B cell (primary cell): ENCODE data around the gene PARVG. TPM values are rescaled to one million over a fixed set of nuclear protein-coding genes. Genes with fewer than 3 reads are reported as not detected.
"Not testable (repeated sequence)": the region's sequence is repeated elsewhere in the genome, so short reads cannot be mapped to it uniquely, and the experiment has no call there.

Experiments
- ATAC-seq: fragments of 200-7000 bp; cut with Tn5 transposase; one replicate; pipeline ENCODE4 v1.10.0; 2021; ENCODE audit warnings: low read depth, mild to moderate bottlenecking, moderate number of reproducible peaks, moderate library complexity
- CTCF ChIA-PET: fragments of 350-600 bp; sonication (Branson Sonifier 250); formaldehyde crosslinking; loops from one replicate; lab custom pipeline; 2021; ENCODE audit warnings: antibody characterized with exemption, inconsistent platforms; lab: Charles Lee
- POLR2A ChIA-PET: fragments of 350-600 bp; sonication (Branson Sonifier 250); formaldehyde crosslinking; loops from one replicate; lab custom pipeline; 2021; ENCODE audit warnings: antibody characterized with exemption; lab: Charles Lee
- DNase-seq: peaks from one replicate; pipeline ENCODE4 v3.0.0; 2013
- H2AFZ ChIP-seq: 2 replicates; pipeline ENCODE4 v1.6.1; 2012; ENCODE audit warnings: mild to moderate bottlenecking, low read depth, low read length; ENCODE audit not compliant: insufficient read depth, poor library complexity, severe bottlenecking
- H3K27ac ChIP-seq, 2 donors: 1 replicate in 1 of 2; 2 replicates in 1 of 2; pipeline ENCODE4 v1.5.1; 2012 to 2013; ENCODE audit warnings: low read length in 2 of 2, mild to moderate bottlenecking in 2 of 2, moderate library complexity in 1 of 2
- H3K27me3 ChIP-seq, 4 experiments: fragments of 200-600 bp in 1 of 4; sonication (generic) in 1 of 4; replicated peaks in 1 of 4; 1 replicate in 2 of 4; 2 replicates in 2 of 4; pipeline versions ENCODE4 v1.6.1 to v1.7.0; 2013 to 2016; ENCODE audit warnings: low read length in 3 of 4, mild to moderate bottlenecking in 2 of 4, mixed read lengths in 1 of 4, moderate library complexity in 1 of 4; ENCODE audit not compliant: insufficient read depth in 4 of 4, control insufficient read depth in 3 of 4; ENCODE audit errors: control extremely low read depth in 1 of 4
- H3K36me3 ChIP-seq, 2 experiments: replicated peaks in 1 of 2; 1 replicate in 1 of 2; 2 replicates in 1 of 2; pipeline versions ENCODE4 v1.6.1 to v1.7.1; 2013; ENCODE audit warnings: low read length in 1 of 2; ENCODE audit not compliant: insufficient read depth in 2 of 2, control insufficient read depth in 1 of 2; ENCODE audit errors: control extremely low read depth in 1 of 2, extremely low read depth in 1 of 2
- H3K4me1 ChIP-seq, 2 donors: fragments of 200-600 bp in 1 of 2; sonication (generic) in 1 of 2; 1 replicate in 1 of 2; 2 replicates in 1 of 2; pipeline versions ENCODE4 v1.5.1 to v1.6.1; 2013 to 2017; ENCODE audit warnings: low read length in 2 of 2; ENCODE audit not compliant: control insufficient read depth in 2 of 2, insufficient read depth in 2 of 2
- H3K4me2 ChIP-seq: replicated peaks from 2 replicates; pipeline ENCODE3; 2012; ENCODE audit warnings: mild to moderate bottlenecking, low read depth, low read length; ENCODE audit not compliant: poor library complexity, severe bottlenecking
- H3K4me3 ChIP-seq, 5 experiments: fragments of 200-600 bp in 1 of 5; sonication (generic) in 1 of 5; 1 replicate in 3 of 5; 2 replicates in 2 of 5; pipeline versions ENCODE4 v1.5.1 to v1.7.0; 2011 to 2016; ENCODE audit warnings: low read length in 4 of 5, mild to moderate bottlenecking in 4 of 5, low read depth in 2 of 5, control low read depth in 1 of 5, moderate library complexity in 1 of 5; ENCODE audit not compliant: insufficient read depth in 1 of 5; ENCODE audit errors: control extremely low read depth in 1 of 5, extremely low read depth in 1 of 5
- H3K79me2 ChIP-seq: fragments of 200-600 bp; sonication (generic); one replicate; pipeline ENCODE4 v1.6.0; 2016; ENCODE audit warnings: low read length; ENCODE audit not compliant: control insufficient read depth, insufficient read depth
- H3K9ac ChIP-seq: fragments of 200-600 bp; sonication (generic); 2 replicates; pipeline ENCODE4 v1.6.1; 2017; ENCODE audit warnings: mild to moderate bottlenecking, low read length, moderate library complexity
- H3K9me3 ChIP-seq, 3 donors: one replicate each; pipeline versions ENCODE4 v1.6.1 to v1.7.1; 2013; ENCODE audit warnings: low read length in 2 of 3; ENCODE audit not compliant: control insufficient read depth in 2 of 3, insufficient read depth in 1 of 3; ENCODE audit errors: control extremely low read depth in 1 of 3
- H4K20me1 ChIP-seq: 2 replicates; pipeline ENCODE4 v1.6.0; 2012; ENCODE audit warnings: mild to moderate bottlenecking, low read length; ENCODE audit not compliant: insufficient read depth, control insufficient read depth, poor library complexity, severe bottlenecking
- H3K27ac Mint-ChIP-seq: one replicate; pipeline ENCODE4 v1.8.0; 2021; ENCODE audit warnings: mixed read lengths
- H3K27me3 Mint-ChIP-seq: one replicate; pipeline ENCODE4 v1.8.0; 2021; ENCODE audit warnings: mixed read lengths
- H3K4me1 Mint-ChIP-seq: one replicate; pipeline ENCODE4 v1.8.0; 2021; ENCODE audit warnings: mixed read lengths
- H3K4me3 Mint-ChIP-seq: one replicate; pipeline ENCODE4 v1.8.0; 2021; ENCODE audit warnings: mixed read lengths
- H3K9me3 Mint-ChIP-seq: one replicate; pipeline ENCODE4 v1.8.0; 2022; ENCODE audit warnings: mixed read lengths; ENCODE audit not compliant: insufficient read depth
- EZH2 ChIP-seq: IDR thresholded peaks from 2 replicates; pipeline ENCODE4 v1.6.1; 2012; ENCODE audit warnings: borderline replicate concordance, low read depth, mild to moderate bottlenecking, moderate library complexity, low read length; ENCODE audit not compliant: insufficient read depth, poor library complexity, severe bottlenecking
- WGBS: methylation state at CpG from one replicate; pipeline ENCODE4 v1.1.5; 2013; ENCODE audit warnings: missing lambda C conversion rate; ENCODE audit not compliant: insufficient coverage; 5-methylcytosine and 5-hydroxymethylcytosine counted together
- intact Hi-C: fragments of 100-400 bp; cut with micrococcal nuclease; formaldehyde crosslinking; loops from one replicate; pipeline ENCODE4 v1.10.0; 2022
- polyA plus RNA-seq: library from polyadenylated mRNA; depleted of rRNA; stranded (reverse); fragments of >200 nt; gene quantifications from 2 replicates; pipeline ENCODE4 v1.2.3, GENCODE V29; 2012
- total RNA-seq, 2 donors: library from RNA; stranded (reverse); fragments of 120-200 nt in 1 of 2; gene quantifications; 1 replicate in 1 of 2; 2 replicates in 1 of 2; pipeline versions ENCODE4 v1.2.3 to v1.2.4, GENCODE V29; 2013 to 2022

The PARVG gene
- total and polyA plus RNA-seq, 2 donors (not counting 1 experiment from before 2014, with no cell fraction given): 247 to 698 TPM

- no peak overlapping the region for H3K4me3 Mint-ChIP-seq
- no peak overlapping the region for H3K27ac ChIP-seq
- H3K4me3 ChIP-seq: no peak overlapping the region
- no peak for TF ChIP-seq EZH2
- POLR2A ChIA-PET: no interaction called here
- H3K27me3 ChIP-seq: no peaks in the 10 kb centered on the region
- DNase-seq: no peak
- H2AFZ ChIP-seq: no peak overlapping the region
- CTCF ChIA-PET: no interaction called here
- no peak for ATAC-seq
- no peak overlapping the region for H3K27ac Mint-ChIP-seq
- H3K79me2 ChIP-seq: no peaks in the 10 kb centered on the region
- no peaks in the 10 kb centered on the region for H3K4me1 ChIP-seq
- no peaks in the 10 kb centered on the region for H3K9me3 ChIP-seq
- H3K9ac ChIP-seq: no peak overlapping the region
- no peak overlapping the region for H3K4me2 ChIP-seq
- no peaks in the 10 kb centered on the region for H3K4me1 Mint-ChIP-seq
- H3K27me3 Mint-ChIP-seq: peaks cover 20% of the 10 kb centered on the region
- no peaks in the 10 kb centered on the region for H3K9me3 Mint-ChIP-seq
- no peaks in the 10 kb centered on the region for H4K20me1 ChIP-seq
- H3K36me3 ChIP-seq: no peaks in the 10 kb centered on the region
- intact Hi-C loops: no loop called here
Measured at GRCh38 chr22:44237290-44237689, 56.6 kb downstream of the PARVG start.

DNA sequence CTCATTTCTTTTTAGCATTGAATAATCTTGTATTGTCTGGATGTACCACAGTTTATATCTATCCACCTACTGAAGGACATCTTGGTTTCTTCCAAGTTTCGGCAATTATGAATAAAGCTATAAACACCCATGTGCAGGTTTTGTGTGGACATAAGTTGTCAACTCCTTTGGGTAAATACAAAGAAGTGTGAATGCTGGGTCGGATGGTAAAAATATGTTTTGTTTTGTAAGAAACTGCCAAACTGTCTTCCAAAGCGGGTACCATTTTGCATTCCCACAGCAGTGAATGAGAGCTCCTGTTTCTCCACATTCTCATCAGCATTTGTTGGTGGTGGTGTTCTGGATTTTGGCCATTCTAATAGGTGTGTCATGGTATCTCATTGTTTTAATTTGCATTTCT is 60.4 kb downstream of the PARVG start:
- H3K79me2 ChIP-seq, H3K4me1 Mint-ChIP-seq, H4K20me1 ChIP-seq, CTCF ChIA-PET, H3K9ac ChIP-seq, POLR2A ChIA-PET, H3K4me3 Mint-ChIP-seq, H3K9me3 Mint-ChIP-seq, H3K4me3 ChIP-seq, H3K9me3 ChIP-seq, H2AFZ ChIP-seq, ATAC-seq, H3K4me1 ChIP-seq, H3K36me3 ChIP-seq, H3K4me2 ChIP-seq, intact Hi-C loops, H3K27ac ChIP-seq, H3K27ac Mint-ChIP-seq, DNase-seq: not testable (repeated sequence)
- H3K27me3 Mint-ChIP-seq: peaks cover 49% of the 10 kb centered on the region
- no CpG with 5 or more reads among the region's 3 CpGs for WGBS
- peaks cover 0 to 15% (median 3%) of the 10 kb centered on the region in 4 experiments for H3K27me3 ChIP-seq
